H9 (cell line): ENCODE results near the gene LPP. TPM values are rescaled to one million over a fixed set of nuclear protein-coding genes. Genes with fewer than 3 reads are reported as not detected.

Experiments used
- DNase-seq: peaks from one replicate; pipeline ENCODE4 v3.0.0-alpha.2; 2017
- H2AFZ ChIP-seq: one replicate; pipeline ENCODE4 v1.6.1; 2013; ENCODE audit warnings: mild to moderate bottlenecking, low read length, control low read depth, moderate library complexity
- H2AK5ac ChIP-seq: 2 replicates; pipeline ENCODE4 v1.6.1; 2013; ENCODE audit warnings: low read length, control low read depth, mixed read lengths; ENCODE audit not compliant: insufficient read length
- H2BK120ac ChIP-seq: one replicate; pipeline ENCODE4 v1.6.1; 2013; ENCODE audit warnings: low read depth, mild to moderate bottlenecking, low read length, control low read depth, inconsistent platforms; ENCODE audit not compliant: poor library complexity, severe bottlenecking
- H2BK12ac ChIP-seq: 2 replicates; pipeline ENCODE4 v1.6.1; 2013; ENCODE audit warnings: low read length, control low read depth, mixed read lengths, low read depth; ENCODE audit not compliant: insufficient read length
- H2BK15ac ChIP-seq: 2 replicates; pipeline ENCODE4 v1.6.1; 2013; ENCODE audit warnings: low read depth, low read length, control low read depth
- H2BK20ac ChIP-seq: one replicate; pipeline ENCODE4 v1.6.1; 2013; ENCODE audit warnings: low read depth, mild to moderate bottlenecking, low read length, control low read depth, inconsistent platforms; ENCODE audit not compliant: poor library complexity, severe bottlenecking
- H2BK5ac ChIP-seq: 2 replicates; pipeline ENCODE4 v1.6.1; 2013; ENCODE audit warnings: low read length, control low read depth, mixed read lengths; ENCODE audit not compliant: insufficient read length
- H3K14ac ChIP-seq: 2 replicates; pipeline ENCODE4 v1.6.1; 2013; ENCODE audit warnings: low read length, control low read depth; ENCODE audit not compliant: insufficient read depth
- H3K18ac ChIP-seq: 2 replicates; pipeline ENCODE4 v1.6.1; 2013; ENCODE audit warnings: low read depth, mild to moderate bottlenecking, mixed read lengths, low read length, control low read depth; ENCODE audit not compliant: insufficient read length
- H3K23ac ChIP-seq: 2 replicates; pipeline ENCODE4 v1.6.1; 2013; ENCODE audit warnings: low read length, control low read depth, mixed read lengths, low read depth; ENCODE audit not compliant: insufficient read length
- H3K23me2 ChIP-seq: 2 replicates; pipeline ENCODE4 v1.6.1; 2013; ENCODE audit warnings: low read depth, mild to moderate bottlenecking, mixed read lengths, low read length, control low read depth; ENCODE audit not compliant: insufficient read length, poor library complexity, severe bottlenecking
- H3K27ac ChIP-seq: 2 replicates; pipeline ENCODE4 v1.5.1; 2013; ENCODE audit warnings: low read length, control low read depth, mixed read lengths, low read depth; ENCODE audit not compliant: insufficient read length
- H3K27me3 ChIP-seq: 2 replicates; pipeline ENCODE4 v1.6.1; 2013; ENCODE audit warnings: low read length, control low read depth, inconsistent platforms; ENCODE audit not compliant: insufficient read depth
- H3K4ac ChIP-seq: 2 replicates; pipeline ENCODE4 v1.6.1; 2013; ENCODE audit warnings: low read depth, mild to moderate bottlenecking, control low read depth, inconsistent platforms, low read length, moderate library complexity
- H3K4me1 ChIP-seq: 2 replicates; pipeline ENCODE4 v1.6.1; 2013; ENCODE audit warnings: low read length, control low read depth, inconsistent platforms; ENCODE audit not compliant: insufficient read depth
- H3K4me2 ChIP-seq: 2 replicates; pipeline ENCODE4 v1.6.1; 2013; ENCODE audit warnings: low read length, control low read depth, mixed read lengths; ENCODE audit not compliant: insufficient read length, insufficient read depth
- H3K56ac ChIP-seq: 2 replicates; pipeline ENCODE4 v1.6.1; 2013; ENCODE audit warnings: low read depth, mild to moderate bottlenecking, mixed read lengths, low read length, control low read depth; ENCODE audit not compliant: insufficient read length
- H3K79me1 ChIP-seq: 2 replicates; pipeline ENCODE4 v1.6.1; 2013; ENCODE audit warnings: low read depth, mild to moderate bottlenecking, moderate library complexity, low read length, control low read depth, inconsistent platforms; ENCODE audit not compliant: insufficient read depth, poor library complexity, severe bottlenecking
- H3K79me2 ChIP-seq: 2 replicates; pipeline ENCODE4 v1.6.1; 2013; ENCODE audit warnings: low read length, control low read depth, inconsistent platforms; ENCODE audit not compliant: insufficient read depth
- H3K9ac ChIP-seq: 2 replicates; pipeline ENCODE4 v1.6.1; 2013; ENCODE audit warnings: low read length, control low read depth, mixed read lengths; ENCODE audit not compliant: insufficient read length; ENCODE audit errors: extremely low read depth
- H3K9me3 ChIP-seq: one replicate; pipeline ENCODE4 v1.6.1; 2013; ENCODE audit warnings: low read depth, low read length, inconsistent platforms; ENCODE audit not compliant: control insufficient read depth
- H3T11ph ChIP-seq: one replicate; pipeline ENCODE4 v1.6.1; 2013; ENCODE audit warnings: mild to moderate bottlenecking, low read length, control low read depth, inconsistent platforms
- H4K20me1 ChIP-seq: one replicate; pipeline ENCODE4 v1.6.1; 2013; ENCODE audit not compliant: control insufficient read depth, insufficient read length, insufficient read depth
- H4K5ac ChIP-seq: 2 replicates; pipeline ENCODE4 v1.6.1; 2013; ENCODE audit warnings: low read depth, mild to moderate bottlenecking, mixed read lengths, low read length, control low read depth; ENCODE audit not compliant: insufficient read length
- H4K8ac ChIP-seq: replicated peaks from 2 replicates; pipeline ENCODE4 v1.6.1; 2013; ENCODE audit warnings: low read length, control low read depth, mixed read lengths, low read depth; ENCODE audit not compliant: insufficient read length
- H4K91ac ChIP-seq: 2 replicates; pipeline ENCODE4 v1.6.1; 2013; ENCODE audit warnings: low read depth, mild to moderate bottlenecking, moderate library complexity, mixed read lengths, low read length, control low read depth; ENCODE audit not compliant: insufficient read length
- H3K27ac Mint-ChIP-seq, 3 experiments: 2 replicates in 2 of 3; 3 replicates in 1 of 3; pipeline ENCODE4 v1.8.0; 2020 to 2021; ENCODE audit warnings: mixed read lengths in 3 of 3, mild to moderate bottlenecking in 1 of 3, moderate library complexity in 1 of 3
- H3K27me3 Mint-ChIP-seq: 2 replicates; pipeline ENCODE4 v1.8.0; 2021; ENCODE audit warnings: low read depth, mild to moderate bottlenecking, moderate library complexity, mixed read lengths
- H3K36me3 Mint-ChIP-seq, 3 experiments: 2 replicates in 2 of 3; 3 replicates in 1 of 3; pipeline ENCODE4 v1.8.0; 2020 to 2021; ENCODE audit warnings: low read depth in 3 of 3, mixed read lengths in 3 of 3; ENCODE audit not compliant: insufficient read depth in 1 of 3
- H3K4me1 Mint-ChIP-seq, 2 experiments: 2 replicates each; pipeline ENCODE4 v1.8.0; 2020; ENCODE audit warnings: mixed read lengths in 2 of 2
- H3K4me3 Mint-ChIP-seq, 2 experiments: 2 replicates in 1 of 2; 3 replicates in 1 of 2; pipeline ENCODE4 v1.8.0; 2020 to 2021; ENCODE audit warnings: mild to moderate bottlenecking in 2 of 2, mixed read lengths in 2 of 2, moderate library complexity in 1 of 2
- H3K9me3 Mint-ChIP-seq, 2 experiments: 2 replicates in 1 of 2; 3 replicates in 1 of 2; pipeline ENCODE4 v1.8.0; 2020; ENCODE audit warnings: mild to moderate bottlenecking in 2 of 2, mixed read lengths in 2 of 2, moderate library complexity in 1 of 2
- WGBS: extraction: QIAGEN DNeasy Blood & Tissue Kit; methylation state at CpG from one replicate; pipeline ENCODE4 v1.1.7; 2013; ENCODE audit warnings: missing lambda C conversion rate, low lambda C conversion rate, mixed read lengths; ENCODE audit not compliant: insufficient read length; ENCODE audit errors: extremely low coverage; 5-methylcytosine and 5-hydroxymethylcytosine counted together
- total RNA-seq: library from RNA; stranded (reverse); gene quantifications from 2 replicates; pipeline ENCODE4 v1.2.1, GENCODE V29; 2021
- TF ChIP-seq, protein P1 (sequence below): fragments of 200-600 bp; sonication (generic); conservative IDR thresholded peaks from 3 replicates; pipeline ENCODE4 v1.8.0; 2021; ENCODE audit warnings: antibody characterized with exemption, mild to moderate bottlenecking

Gene LPP
- total RNA-seq, 1 experiment from 2014 or later = 64.6 TPM

DNA sequence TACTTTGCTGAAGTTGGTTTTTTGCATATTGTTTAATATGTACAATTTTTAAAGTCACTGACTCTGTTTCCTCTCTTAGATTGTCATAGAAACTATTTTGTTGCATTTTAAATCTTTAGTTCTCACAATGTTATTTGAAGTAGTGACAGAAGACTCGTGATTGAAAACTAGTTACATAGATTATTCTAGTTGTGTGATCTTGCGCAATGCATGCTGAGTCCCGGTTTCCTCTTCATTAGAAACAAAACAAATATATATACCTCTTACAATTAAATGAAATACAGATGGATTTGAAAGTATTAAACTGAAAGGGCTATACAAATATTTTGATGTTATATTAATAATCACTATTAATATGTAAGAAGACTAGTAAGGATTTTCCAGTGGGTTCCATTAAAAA, 333.0 kb downstream of the LPP start:
- Histone ChIP-seq H2BK12ac (no peak overlapping the region), H3K4ac (no peak overlapping the region), H4K91ac (no peak overlapping the region), H3K9ac (no peak overlapping the region), H2BK15ac (no peak overlapping the region), H2BK20ac (no peak overlapping the region), H3K27ac (no peak overlapping the region), H4K8ac (no peak overlapping the region), H3K79me1 (no peaks in the 10 kb centered on the region), H2BK5ac (no peak overlapping the region), H2AFZ (no peak overlapping the region), H3K4me2 (no peak overlapping the region), H4K5ac (no peak overlapping the region), H3K9me3 (no peaks in the 10 kb centered on the region), H4K20me1 (no peaks in the 10 kb centered on the region), H3K23ac (no peak overlapping the region), H3K18ac (no peak overlapping the region), H3K4me1 (no peaks in the 10 kb centered on the region), H3T11ph (no peak overlapping the region), H2BK120ac (no peak overlapping the region), H2AK5ac (no peak overlapping the region), H3K14ac (no peak overlapping the region), H3K79me2 (no peaks in the 10 kb centered on the region), H3K27me3 (no peaks in the 10 kb centered on the region), H3K56ac (no peak overlapping the region), H3K23me2 (no peaks in the 10 kb centered on the region)
- Mint-ChIP-seq H3K36me3 (peaks cover 4 to 8% (median 6%) of the 10 kb centered on the region in 3 experiments; a peak in 4 of 7 replicates), H3K4me3 (no peak overlapping the region), H3K27ac (no peak overlapping the region), H3K9me3 (no peaks in the 10 kb centered on the region), H3K4me1 (peaks cover 5 to 8% of the 10 kb centered on the region in 2 experiments), H3K27me3 (no peaks in the 10 kb centered on the region; the same call in 1 of the 2 replicates)
- TF ChIP-seq, protein P1, sequence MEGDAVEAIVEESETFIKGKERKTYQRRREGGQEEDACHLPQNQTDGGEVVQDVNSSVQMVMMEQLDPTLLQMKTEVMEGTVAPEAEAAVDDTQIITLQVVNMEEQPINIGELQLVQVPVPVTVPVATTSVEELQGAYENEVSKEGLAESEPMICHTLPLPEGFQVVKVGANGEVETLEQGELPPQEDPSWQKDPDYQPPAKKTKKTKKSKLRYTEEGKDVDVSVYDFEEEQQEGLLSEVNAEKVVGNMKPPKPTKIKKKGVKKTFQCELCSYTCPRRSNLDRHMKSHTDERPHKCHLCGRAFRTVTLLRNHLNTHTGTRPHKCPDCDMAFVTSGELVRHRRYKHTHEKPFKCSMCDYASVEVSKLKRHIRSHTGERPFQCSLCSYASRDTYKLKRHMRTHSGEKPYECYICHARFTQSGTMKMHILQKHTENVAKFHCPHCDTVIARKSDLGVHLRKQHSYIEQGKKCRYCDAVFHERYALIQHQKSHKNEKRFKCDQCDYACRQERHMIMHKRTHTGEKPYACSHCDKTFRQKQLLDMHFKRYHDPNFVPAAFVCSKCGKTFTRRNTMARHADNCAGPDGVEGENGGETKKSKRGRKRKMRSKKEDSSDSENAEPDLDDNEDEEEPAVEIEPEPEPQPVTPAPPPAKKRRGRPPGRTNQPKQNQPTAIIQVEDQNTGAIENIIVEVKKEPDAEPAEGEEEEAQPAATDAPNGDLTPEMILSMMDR = no peak
- no peak for DNase-seq
- WGBS = no CpG with 5 or more reads among the region's 3 CpGs
